NK-92 treated with Interleukin-12 subunit alpha and Interleukin-12 subunit beta, amount 100 ng/mL, for 24 hours (cell line): ENCODE measurements around the gene FLT3.

ENCODE experiments used
- DNase-seq: peaks from one replicate; lab custom pipeline; 2025; lab: John Stamatoyannopoulos, UW

The FLT3 gene

GRCh38 chr13:27960362-27961226 lies 139.8 kb downstream of the FLT3 start:
- DNase-seq = no peak

DNA sequence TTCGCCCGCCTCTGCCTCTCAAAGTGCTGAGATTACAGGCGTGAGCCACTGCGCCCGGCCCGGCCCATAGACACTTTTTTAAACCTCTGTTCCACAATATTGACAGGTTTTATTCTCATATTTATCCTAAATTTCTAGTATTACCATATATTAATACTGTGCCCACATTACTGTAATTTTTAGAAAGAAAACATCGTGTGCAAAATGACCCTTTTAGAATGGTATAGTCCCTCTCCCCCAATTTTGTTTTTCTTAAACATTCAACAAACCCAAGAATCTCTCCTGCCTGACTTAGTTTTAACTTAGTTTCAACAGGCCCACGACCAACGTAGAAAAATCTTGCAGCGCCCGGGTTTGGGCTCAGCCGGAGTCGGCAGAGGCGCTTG lies 140.4 kb downstream of the FLT3 start:
- no peak for DNase-seq

- DNase-seq = no peak
These were observed 143.6 kb downstream of the FLT3 start for GRCh38 chr13:27956576-27957300.

DNA sequence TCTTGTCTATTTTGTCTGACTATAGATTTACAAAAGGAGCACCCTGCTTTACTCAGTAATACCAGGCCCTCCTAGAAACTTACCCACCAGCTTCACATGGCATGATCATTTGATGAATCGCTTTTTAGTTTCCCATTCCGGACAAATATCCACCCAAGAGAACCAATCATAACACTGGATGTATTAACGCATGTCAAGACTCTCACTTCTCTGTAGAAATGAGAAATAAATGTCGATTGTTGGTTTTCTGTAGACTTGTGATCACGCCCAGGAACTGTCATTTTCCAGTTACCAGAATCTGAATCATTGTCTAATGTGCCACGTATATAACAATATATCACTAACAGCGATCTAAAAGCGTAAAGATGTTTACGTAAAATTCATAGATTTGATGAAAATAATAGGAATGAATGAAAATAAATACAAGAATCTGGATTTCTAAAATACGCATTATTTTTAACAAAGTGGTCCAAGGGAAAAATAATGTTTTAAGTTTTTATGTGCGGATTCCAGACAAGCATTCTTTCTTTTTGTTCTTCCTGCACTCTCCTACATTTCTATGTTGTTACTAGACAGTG lies 145.3 kb downstream of the FLT3 start:
- DNase-seq = no peak

GRCh38 chr13:27954406-27954851 lies 145.9 kb downstream of the FLT3 start:
- no peak for DNase-seq

GRCh38 chr13:27953676-27954405 lies 146.5 kb downstream of the FLT3 start:
- no peak for DNase-seq
